OCI-M1 (cell line): Measurements from ENCODE around the gene TSPAN8.
"Not testable (repeated sequence)": the region's sequence is repeated elsewhere in the genome, so short reads cannot be mapped to it uniquely, and the experiment has no call there.

ENCODE experiments used
- DNase-seq: peaks from one replicate; lab custom pipeline; 2025; lab: John Stamatoyannopoulos, UW

Gene TSPAN8

GRCh38 chr12:71125949-71126348 is 31.9 kb downstream of the TSPAN8 start:
- peak; percentile 85 for DNase-seq

GRCh38 chr12:71125515-71125914 is 32.3 kb downstream of the TSPAN8 start:
- peak; percentile 69 for DNase-seq

GRCh38 chr12:71124835-71125460 is 32.9 kb downstream of the TSPAN8 start:
- DNase-seq: peak; percentile 63

- not testable (repeated sequence) for DNase-seq
Measured at GRCh38 chr12:71113148-71113547, 44.7 kb downstream of the TSPAN8 start.

- no peak for DNase-seq
Measured at GRCh38 chr12:71109834-71110233, 48.0 kb downstream of the TSPAN8 start.

- DNase-seq: no peak
Measured at GRCh38 chr12:71108355-71108754, 49.4 kb downstream of the TSPAN8 start.

GRCh38 chr12:71107936-71108335 is 49.9 kb downstream of the TSPAN8 start:
- DNase-seq: no peak

GRCh38 chr12:71105956-71106355 is 51.8 kb downstream of the TSPAN8 start:
- no peak for DNase-seq

- DNase-seq: peak; percentile 20
Measured at GRCh38 chr12:71092290-71092689, 65.5 kb downstream of the TSPAN8 start.

- DNase-seq: no peak
Measured at GRCh38 chr12:71090971-71091370, 66.8 kb downstream of the TSPAN8 start.

GRCh38 chr12:71085575-71085974 is 72.2 kb downstream of the TSPAN8 start:
- peak; percentile 19 for DNase-seq

- no peak for DNase-seq
Measured at GRCh38 chr12:71075743-71076142, 82.1 kb downstream of the TSPAN8 start.
